HCT116 (cell line): Measurements from ENCODE around the gene COBL. TPM values are rescaled to one million over a fixed set of nuclear protein-coding genes. Genes with fewer than 3 reads are reported as not detected.

Experiments used
- ATAC-seq: fragments of 200-7000 bp; cut with Tn5 transposase; 2 replicates; pipeline ENCODE4 v1.9.1; 2020; ENCODE audit warnings: mild to moderate bottlenecking, moderate library complexity
- BruUV-seq: library from RNA; stranded (reverse); fragments of 400-500 nt; replicated peaks from 2 replicates; lab custom pipeline; 2021; lab: Mats Ljungman, UMichigan
- CTCF ChIA-PET: fragments of 300-600 bp; sonication (Branson Sonifier 250); formaldehyde crosslinking; loops from one replicate; lab custom pipeline; 2021; ENCODE audit warnings: antibody characterized with exemption; lab: Charles Lee
- POLR2A ChIA-PET: fragments of 300-600, 350-600 bp; sonication (Branson Sonifier 250); formaldehyde crosslinking; loops from one replicate; lab custom pipeline; 2021; ENCODE audit warnings: antibody characterized with exemption; lab: Charles Lee
- RAD21 ChIA-PET, 2 experiments: fragments of 300-600 bp; sonication (Branson Sonifier 250); formaldehyde crosslinking; loops; one replicate each; lab custom pipeline; 2023; ENCODE audit warnings: low total read pairs in 2 of 2; ENCODE audit not compliant: uncharacterized antibody in 2 of 2, unreplicated experiment in 2 of 2, low non-redundant PET in 1 of 2; lab: Charles Lee
- DNase-seq: peaks from one replicate; pipeline ENCODE4 v3.0.0-alpha.2; 2010; ENCODE audit warnings: low read depth, low spot score
- H2AFZ ChIP-seq: fragments of 200-600 bp; shearing (Covaris generic), sonication (generic); 2 replicates; pipeline ENCODE4 v1.6.1; 2017; ENCODE audit warnings: low read depth, mixed run types, mixed read lengths, antibody characterized with exemption, low read length; ENCODE audit not compliant: poor library complexity, severe bottlenecking
- H3K27ac ChIP-seq: 2 replicates; pipeline ENCODE4 v1.5.1; 2012; ENCODE audit warnings: low read depth, low read length
- H3K27me3 ChIP-seq: fragments of 200-600 bp; sonication (generic); 2 replicates; pipeline ENCODE4 v1.6.1; 2016; ENCODE audit warnings: mixed run types, low read length, mixed read lengths; ENCODE audit not compliant: insufficient read depth
- H3K36me3 ChIP-seq, 2 experiments: fragments of 200-500 bp in 1 of 2; fragments of 200-600 bp in 1 of 2; sonication (Bioruptor generic) in 1 of 2; sonication (generic) in 1 of 2; 2 replicates each; pipeline versions ENCODE4 v1.5.1 to v1.6.1; 2014 to 2016; ENCODE audit warnings: low read length in 2 of 2, inconsistent platforms in 1 of 2, mixed read lengths in 1 of 2, mixed run types in 1 of 2; ENCODE audit not compliant: insufficient read depth in 2 of 2, control insufficient read depth in 1 of 2
- H3K4me1 ChIP-seq, 2 experiments: fragments of 200-600 bp in 1 of 2; sonication (generic) in 1 of 2; 2 replicates each; pipeline versions ENCODE4 v1.5.1 to v1.6.1; 2012 to 2017; ENCODE audit warnings: low read length in 2 of 2, inconsistent platforms in 1 of 2, mild to moderate bottlenecking in 1 of 2, mixed read lengths in 1 of 2, mixed run types in 1 of 2, moderate library complexity in 1 of 2; ENCODE audit not compliant: insufficient read depth in 2 of 2, control insufficient read depth in 1 of 2
- H3K4me2 ChIP-seq: fragments of 200-600 bp; sonication (generic); 2 replicates; pipeline ENCODE4 v1.6.1; 2017; ENCODE audit warnings: mixed run types, low read length, mixed read lengths
- H3K4me3 ChIP-seq, 2 experiments: fragments of 200-600 bp in 1 of 2; sonication (generic) in 1 of 2; replicated peaks in 1 of 2; 2 replicates each; pipeline ENCODE4 v1.5.1; 2011 to 2016; ENCODE audit warnings: low read length in 2 of 2, control low read depth in 1 of 2, low read depth in 1 of 2, mild to moderate bottlenecking in 1 of 2, mixed read lengths in 1 of 2, mixed run types in 1 of 2
- H3K79me2 ChIP-seq: fragments of 200-600 bp; sonication (generic); 2 replicates; pipeline ENCODE4 v1.6.1; 2017; ENCODE audit warnings: mild to moderate bottlenecking, mixed run types, low read length, moderate library complexity, mixed read lengths; ENCODE audit not compliant: insufficient read depth
- H3K9ac ChIP-seq: fragments of 200-600 bp; sonication (generic); 2 replicates; pipeline ENCODE4 v1.6.1; 2016; ENCODE audit warnings: low read length, mixed read lengths
- H3K9me2 ChIP-seq: fragments of 200-600 bp; sonication (generic), shearing (Covaris generic); 2 replicates; pipeline ENCODE4 v1.6.1; 2017; ENCODE audit warnings: mixed run types, mild to moderate bottlenecking, moderate library complexity; ENCODE audit not compliant: insufficient read depth
- H3K9me3 ChIP-seq, 2 experiments: fragments of 200-500 bp in 1 of 2; fragments of 200-600 bp in 1 of 2; sonication (Bioruptor generic) in 1 of 2; sonication (generic) in 1 of 2; 2 replicates each; pipeline ENCODE4 v1.6.1; 2014 to 2017; ENCODE audit warnings: low read length in 2 of 2, mixed read lengths in 2 of 2, inconsistent platforms in 1 of 2, low read depth in 1 of 2, mild to moderate bottlenecking in 1 of 2, mixed run types in 1 of 2, moderate library complexity in 1 of 2; ENCODE audit not compliant: control insufficient read depth in 1 of 2, insufficient read depth in 1 of 2
- H4K20me1 ChIP-seq: fragments of 200-600 bp; sonication (generic), shearing (Covaris generic); 2 replicates; pipeline ENCODE4 v1.6.1; 2017; ENCODE audit warnings: mixed run types, mild to moderate bottlenecking, moderate library complexity; ENCODE audit not compliant: insufficient read depth
- CTCF ChIP-seq, 3 experiments: fragments of 200-600 bp in 1 of 3; sonication (generic) in 1 of 3; IDR thresholded peaks in 2 of 3; conservative IDR thresholded peaks in 1 of 3; 2 replicates each; pipeline ENCODE4 v1.5.1; 2012 to 2017; ENCODE audit warnings: low read depth in 2 of 3, low read length in 2 of 3, antibody characterized with exemption in 1 of 3, borderline replicate concordance in 1 of 3, control low read depth in 1 of 3, mild to moderate bottlenecking in 1 of 3, mixed read lengths in 1 of 3, mixed run types in 1 of 3, moderate library complexity in 1 of 3; ENCODE audit not compliant: insufficient read depth in 1 of 3
- EGR1 ChIP-seq: IDR thresholded peaks from 2 replicates; pipeline ENCODE4 v1.6.1; 2012; ENCODE audit warnings: low read depth
- EZH2 ChIP-seq: fragments of 200-600 bp; sonication (generic); IDR thresholded peaks from 2 replicates; pipeline ENCODE4 v1.6.1; 2017; ENCODE audit warnings: antibody characterized with exemption, mixed run types
- FOSL1 ChIP-seq: IDR thresholded peaks from 2 replicates; pipeline ENCODE4 v1.6.1; 2012; ENCODE audit warnings: low read depth
- JUND ChIP-seq: IDR thresholded peaks from 2 replicates; pipeline ENCODE4 v1.6.1; 2012
- MAX ChIP-seq: IDR thresholded peaks from 2 replicates; pipeline ENCODE4 v1.6.1; 2012
- SP1 ChIP-seq: IDR thresholded peaks from 2 replicates; pipeline ENCODE4 v1.6.1; 2012; ENCODE audit warnings: low read depth
- YY1 ChIP-seq: IDR thresholded peaks from 2 replicates; pipeline ENCODE4 v1.6.1; 2011; ENCODE audit warnings: low read length, low read depth, moderate library complexity, mild to moderate bottlenecking; ENCODE audit not compliant: insufficient replicate concordance; ENCODE audit errors: extremely low read depth
- ZBTB33 ChIP-seq: IDR thresholded peaks from 2 replicates; pipeline ENCODE4 v1.6.1; 2011; ENCODE audit warnings: mild to moderate bottlenecking, low read length, moderate library complexity; ENCODE audit not compliant: insufficient replicate concordance; ENCODE audit errors: extremely low read depth
- ZFX ChIP-seq: fragments of 450-650 bp; IDR thresholded peaks from 2 replicates; pipeline ENCODE4 v1.6.1; 2017
- ZNF274 ChIP-seq: fragments of 200-500 bp; sonication (Bioruptor generic); IDR thresholded peaks from 2 replicates; pipeline ENCODE4 v1.6.1; 2014; ENCODE audit warnings: mild to moderate bottlenecking, low read depth, low read length, inconsistent platforms
- intact Hi-C: fragments of 100-400 bp; cut with micrococcal nuclease; formaldehyde crosslinking; loops from 2 replicates; pipeline ENCODE4 v1.10.0; 2022
- total RNA-seq: library from RNA; stranded (reverse); gene quantifications from one replicate; pipeline ENCODE4 v1.2.1, GENCODE V29; 2021; ENCODE audit not compliant: unreplicated experiment

Gene COBL
- total RNA-seq, 1 experiment from 2014 or later = 19.3 TPM

- no TSS peak for BruUV-seq
- RAD21 ChIA-PET = no interaction called here
- no peak overlapping the region for H3K9ac ChIP-seq
- H3K36me3 ChIP-seq = no peaks in the 10 kb centered on the region
- ATAC-seq (no peak), DNase-seq (no peak)
- H3K79me2 ChIP-seq = no peaks in the 10 kb centered on the region
- CTCF ChIA-PET = no interaction called here
- H3K4me1 ChIP-seq = peaks cover 0 to 9% of the 10 kb centered on the region in 2 experiments; a peak in 2 of 4 replicates
- H3K4me2 ChIP-seq = no peak overlapping the region
- no peaks in the 10 kb centered on the region for H4K20me1 ChIP-seq
- H3K4me3 ChIP-seq = no peak overlapping the region
- H3K9me3 ChIP-seq = no peaks in the 10 kb centered on the region
- intact Hi-C loops = no loop called here
- POLR2A ChIA-PET = no interaction called here
- H3K27ac ChIP-seq = no peak overlapping the region
- no peaks in the 10 kb centered on the region for H3K27me3 ChIP-seq
- no peak overlapping the region for H2AFZ ChIP-seq
- no peak for TF ChIP-seq ZNF274
- no peak for TF ChIP-seq EZH2
- no peak for TF ChIP-seq ZFX
- TF ChIP-seq ZBTB33 = no peak
- TF ChIP-seq EGR1 = no peak
- TF ChIP-seq CTCF (IDR thresholded peaks at IDR 0.05 in 2 of 3, conservative IDR thresholded peaks at IDR 0.05 in 1 of 3; ENCODE audit: borderline replicate concordance in 1 of 3, insufficient read depth in 1 of 3, low read depth in 2 of 3, low read length in 2 of 3) = no peak
- TF ChIP-seq MAX = no peak
- TF ChIP-seq YY1 = no peak
- TF ChIP-seq FOSL1 = no peak
- TF ChIP-seq SP1 = no peak
- TF ChIP-seq JUND = no peak
- H3K9me2 ChIP-seq = no peaks in the 10 kb centered on the region
These were observed 157.7 kb downstream of the COBL start for GRCh38 chr7:51158742-51159445.
